SK-N-SH (cell line): ENCODE measurements around the gene ZNF665. TPM values are rescaled to one million over a fixed set of nuclear protein-coding genes. Genes with fewer than 3 reads are reported as not detected.

Experiments
- CTCF ChIA-PET: fragments of 300-600, 350-600 bp; formaldehyde crosslinking; extraction: SDS; loops from one replicate; lab custom pipeline; 2021; lab: Yijun Ruan, JAX
- POLR2A ChIA-PET: fragments of 350-600 bp; sonication (Branson Sonifier 250); formaldehyde crosslinking; extraction: SDS; loops from one replicate; lab custom pipeline; 2020; ENCODE audit warnings: antibody characterized with exemption, inconsistent platforms; lab: Yijun Ruan, JAX
- DNase-seq: peaks from one replicate; pipeline ENCODE4 v3.0.0; 2012
- H2AFZ ChIP-seq: fragments of 200-600 bp; sonication (generic); 2 replicates; pipeline ENCODE4 v1.8.1; 2016; ENCODE audit warnings: antibody characterized with exemption, mild to moderate bottlenecking, low read depth
- H3F3A ChIP-seq: fragments of 200-600 bp; sonication (generic); replicated peaks from 2 replicates; pipeline ENCODE3; 2016; ENCODE audit warnings: antibody characterized with exemption, mild to moderate bottlenecking; ENCODE audit not compliant: insufficient read depth
- H3K27ac ChIP-seq, 2 experiments: fragments of 200-500 bp in 1 of 2; fragments of 200-600 bp in 1 of 2; sonication (Bioruptor generic) in 1 of 2; sonication (generic), shearing (Covaris generic) in 1 of 2; 2 replicates each; pipeline versions ENCODE4 v1.5.1 to v1.6.1; 2014 to 2016; ENCODE audit warnings: low read depth in 2 of 2, inconsistent platforms in 1 of 2, low read length in 1 of 2, mild to moderate bottlenecking in 1 of 2, mixed read lengths in 1 of 2
- H3K27me3 ChIP-seq: fragments of 200-600 bp; sonication (generic), shearing (Covaris generic); 2 replicates; pipeline ENCODE4 v1.6.1; 2016; ENCODE audit warnings: mixed run types; ENCODE audit not compliant: insufficient read depth
- H3K36me3 ChIP-seq, 2 experiments: fragments of 200-500 bp in 1 of 2; fragments of 200-600 bp in 1 of 2; sonication (Bioruptor generic) in 1 of 2; sonication (generic) in 1 of 2; replicated peaks in 1 of 2; 2 replicates each; pipeline versions ENCODE3 to v1.5.1; 2014 to 2016; ENCODE audit warnings: low read length in 1 of 2, mild to moderate bottlenecking in 1 of 2; ENCODE audit not compliant: insufficient read depth in 2 of 2, control insufficient read depth in 1 of 2
- H3K4me1 ChIP-seq, 2 experiments: fragments of 200-500 bp in 1 of 2; fragments of 200-600 bp in 1 of 2; sonication (Bioruptor generic) in 1 of 2; sonication (generic), shearing (Covaris generic) in 1 of 2; 2 replicates each; pipeline versions ENCODE4 v1.5.1 to v1.6.1; 2014 to 2016; ENCODE audit warnings: low read depth in 1 of 2, low read length in 1 of 2, mixed run types in 1 of 2; ENCODE audit not compliant: insufficient read depth in 2 of 2, control insufficient read depth in 1 of 2
- H3K4me2 ChIP-seq: fragments of 200-600 bp; sonication (generic), shearing (Covaris generic); 2 replicates; pipeline ENCODE4 v1.6.1; 2017; ENCODE audit warnings: mixed run types
- H3K4me3 ChIP-seq, 2 experiments: fragments of 200-500 bp in 1 of 2; fragments of 200-600 bp in 1 of 2; sonication (Bioruptor generic) in 1 of 2; sonication (generic), shearing (Covaris generic) in 1 of 2; 2 replicates each; pipeline versions ENCODE4 v1.5.1 to v1.8.1; 2014 to 2016; ENCODE audit warnings: low read depth in 2 of 2, inconsistent platforms in 1 of 2, low read length in 1 of 2, mild to moderate bottlenecking in 1 of 2, mixed read lengths in 1 of 2, moderate library complexity in 1 of 2
- H3K79me2 ChIP-seq: fragments of 200-600 bp; sonication (generic); 2 replicates; pipeline ENCODE4 v1.8.1; 2017; ENCODE audit warnings: mild to moderate bottlenecking; ENCODE audit not compliant: insufficient read depth
- H3K9ac ChIP-seq: fragments of 200-600 bp; sonication (generic); 2 replicates; pipeline ENCODE4 v1.6.1; 2017; ENCODE audit warnings: mixed run types
- H3K9me2 ChIP-seq: fragments of 200-600 bp; sonication (generic); 2 replicates; pipeline ENCODE4 v1.6.1; 2017; ENCODE audit warnings: mixed run types
- H3K9me3 ChIP-seq: fragments of 200-600 bp; sonication (generic); 2 replicates; pipeline ENCODE4 v1.6.1; 2017; ENCODE audit warnings: mixed run types, mild to moderate bottlenecking, moderate library complexity
- H4K20me1 ChIP-seq: fragments of 200-600 bp; sonication (generic); 2 replicates; pipeline ENCODE4 v1.6.1; 2017; ENCODE audit warnings: mild to moderate bottlenecking, mixed run types; ENCODE audit not compliant: insufficient read depth
- CHD2 ChIP-seq: fragments of 150-350 bp; IDR thresholded peaks from 2 replicates; pipeline ENCODE4 v1.6.1; 2018; ENCODE audit warnings: low read length; ENCODE audit not compliant: partially characterized antibody
- IRF3 ChIP-seq: fragments of 150-350 bp; IDR thresholded peaks from 2 replicates; pipeline ENCODE4 v1.6.1; 2016; ENCODE audit warnings: mild to moderate bottlenecking, low read depth, low read length
- MAX ChIP-seq: IDR thresholded peaks from 2 replicates; pipeline ENCODE4 v1.4.0; 2012; ENCODE audit warnings: low read depth
- MXI1 ChIP-seq: IDR thresholded peaks from 2 replicates; pipeline ENCODE4 v1.6.1; 2012; ENCODE audit warnings: mild to moderate bottlenecking, low read depth, low read length, improper control_type of control experiment
- POLR2AphosphoS5 ChIP-seq: IDR thresholded peaks from 2 replicates; pipeline ENCODE4 v1.6.1; 2012; ENCODE audit warnings: low read depth, low read length
- RAD21 ChIP-seq: IDR thresholded peaks from 2 replicates; pipeline ENCODE4 v1.6.1; 2012; ENCODE audit warnings: mild to moderate bottlenecking, low read length
- REST ChIP-seq: IDR thresholded peaks from 2 replicates; pipeline ENCODE4 v1.6.1; 2012; ENCODE audit warnings: mild to moderate bottlenecking, low read depth, low read length, moderate library complexity
- SMC3 ChIP-seq: IDR thresholded peaks from 2 replicates; pipeline ENCODE4 v1.6.1; 2012; ENCODE audit warnings: low read depth, low read length, improper control_type of control experiment
- TEAD4 ChIP-seq: IDR thresholded peaks from 2 replicates; pipeline ENCODE4 v1.4.0; 2012; ENCODE audit warnings: mild to moderate bottlenecking, borderline replicate concordance; ENCODE audit not compliant: insufficient read depth
- USF1 ChIP-seq: IDR thresholded peaks from 2 replicates; pipeline ENCODE4 v1.4.0; 2012; ENCODE audit warnings: low read depth, borderline replicate concordance
- USF2 ChIP-seq: fragments of 150-350 bp; IDR thresholded peaks from 2 replicates; pipeline ENCODE4 v1.6.1; 2017; ENCODE audit warnings: antibody characterized with exemption, low read length, low read depth, borderline replicate concordance
- YY1 ChIP-seq: IDR thresholded peaks from 2 replicates; pipeline ENCODE4 v1.4.0; 2012; ENCODE audit warnings: low read depth, mild to moderate bottlenecking
- ZBTB33 ChIP-seq: IDR thresholded peaks from 2 replicates; pipeline ENCODE4 v1.4.0; 2012; ENCODE audit warnings: low read depth, borderline replicate concordance
- WGBS: methylation state at CpG from one replicate; pipeline ENCODE4 v1.1.6; 2017; ENCODE audit warnings: low lambda C conversion rate; 5-methylcytosine and 5-hydroxymethylcytosine counted together
- polyA plus RNA-seq, 3 experiments: library from polyadenylated mRNA; depleted of rRNA; stranded (reverse); fragments of >200 nt; gene quantifications; 2 replicates each; pipeline ENCODE4 v1.2.3, GENCODE V29; 2012

Gene ZNF665
- polyA plus RNA-seq, 1 of the 3 experiments (the other 2 are of a cell fraction), result 3.2 TPM

GRCh38 chr19:53237114-53237777 lies 44.1 kb upstream of the ZNF665 start:
- CTCF ChIA-PET, result interaction anchor here (0.9 kb wide), 1 partner anchor 42 kb away, joined by 3 read pairs; no protein-coding TSS in a partner anchor
- 27% methylated on average over 4 of the region's 4 CpGs for WGBS
- peaks cover 16 to 25% of the 10 kb centered on the region in 2 experiments for H3K36me3 ChIP-seq

GRCh38 chr19:53224606-53225005 lies 31.4 kb upstream of the ZNF665 start:
- H3K27me3 ChIP-seq, result no peaks in the 10 kb centered on the region
- H3K36me3 ChIP-seq, result no peaks in the 10 kb centered on the region
- no peaks in the 10 kb centered on the region for H3F3A ChIP-seq
- H2AFZ ChIP-seq, result no peak overlapping the region
- CTCF ChIA-PET, result no interaction called here
- no peak overlapping the region for H3K9ac ChIP-seq
- H3K27ac ChIP-seq, result no peak overlapping the region
- no peaks in the 10 kb centered on the region for H4K20me1 ChIP-seq
- WGBS, result 73% methylated on average over 14 of the region's 20 CpGs
- H3K4me3 ChIP-seq, result no peak overlapping the region
- H3K4me1 ChIP-seq, result no peaks in the 10 kb centered on the region
- POLR2A ChIA-PET, result no interaction called here
- DNase-seq, result no peak
- H3K9me3 ChIP-seq, result 0 out of 2 replicates have a peak, but pooled peaks cover 12% of the 10 kb centered on the region
- no peak overlapping the region for H3K4me2 ChIP-seq
- H3K9me2 ChIP-seq, result no peaks in the 10 kb centered on the region
- no peaks in the 10 kb centered on the region for H3K79me2 ChIP-seq
- TF ChIP-seq CHD2 (no peak), ZBTB33 (no peak), MXI1 (no peak), SMC3 (no peak), POLR2AphosphoS5 (no peak), YY1 (no peak), RAD21 (no peak), MAX (no peak), REST (no peak), IRF3 (no peak)

More at GRCh38 chr19:53237114-53237777, 44.1 kb upstream of the ZNF665 start:
- Histone ChIP-seq H3K27ac (no peak overlapping the region), H2AFZ (no peak overlapping the region), H3F3A (no peaks in the 10 kb centered on the region), H3K9ac (no peak overlapping the region), H3K4me1 (no peaks in the 10 kb centered on the region), H3K4me2 (no peak overlapping the region), H3K27me3 (no peaks in the 10 kb centered on the region), H3K4me3 (no peak overlapping the region; a peak in 1 of 4 replicates), H4K20me1 (no peaks in the 10 kb centered on the region), H3K79me2 (no peaks in the 10 kb centered on the region), H3K9me2 (no peaks in the 10 kb centered on the region), H3K9me3 (peaks cover 33% of the 10 kb centered on the region)
- DNase-seq, result no peak
- POLR2A ChIA-PET, result no interaction called here
- TF ChIP-seq USF2 (no peak), TEAD4 (no peak), USF1 (no peak)
